ENCODE results near the gene SCGB1C1. TPM values are rescaled to one million over a fixed set of nuclear protein-coding genes. Genes with fewer than 3 reads are reported as not detected.

The SCGB1C1 gene
- total RNA-seq, 1 donor from 2014 or later, result not detected

- peaks cover 19% of the 10 kb centered on the region for H3K4me1 Mint-ChIP-seq
- H3K9me3 ChIP-seq (ENCODE audit: low read depth), result no peaks in the 10 kb centered on the region
- no peak for DNase-seq (ENCODE audit: low spot score)
- H3K9ac ChIP-seq, result no peak overlapping the region
- peaks cover 2% of the 10 kb centered on the region for H3K27me3 Mint-ChIP-seq (ENCODE audit: insufficient read depth, low read depth)
- no peaks in the 10 kb centered on the region for H3K9me3 Mint-ChIP-seq
- peaks cover 19% of the 10 kb centered on the region for H3K36me3 Mint-ChIP-seq
- peaks cover 19% of the 10 kb centered on the region for H4K20me1 ChIP-seq (ENCODE audit: low read depth)
- TF ChIP-seq EZH2 (IDR thresholded peaks at IDR 0.05), result no peak
- TF ChIP-seq, protein P1, sequence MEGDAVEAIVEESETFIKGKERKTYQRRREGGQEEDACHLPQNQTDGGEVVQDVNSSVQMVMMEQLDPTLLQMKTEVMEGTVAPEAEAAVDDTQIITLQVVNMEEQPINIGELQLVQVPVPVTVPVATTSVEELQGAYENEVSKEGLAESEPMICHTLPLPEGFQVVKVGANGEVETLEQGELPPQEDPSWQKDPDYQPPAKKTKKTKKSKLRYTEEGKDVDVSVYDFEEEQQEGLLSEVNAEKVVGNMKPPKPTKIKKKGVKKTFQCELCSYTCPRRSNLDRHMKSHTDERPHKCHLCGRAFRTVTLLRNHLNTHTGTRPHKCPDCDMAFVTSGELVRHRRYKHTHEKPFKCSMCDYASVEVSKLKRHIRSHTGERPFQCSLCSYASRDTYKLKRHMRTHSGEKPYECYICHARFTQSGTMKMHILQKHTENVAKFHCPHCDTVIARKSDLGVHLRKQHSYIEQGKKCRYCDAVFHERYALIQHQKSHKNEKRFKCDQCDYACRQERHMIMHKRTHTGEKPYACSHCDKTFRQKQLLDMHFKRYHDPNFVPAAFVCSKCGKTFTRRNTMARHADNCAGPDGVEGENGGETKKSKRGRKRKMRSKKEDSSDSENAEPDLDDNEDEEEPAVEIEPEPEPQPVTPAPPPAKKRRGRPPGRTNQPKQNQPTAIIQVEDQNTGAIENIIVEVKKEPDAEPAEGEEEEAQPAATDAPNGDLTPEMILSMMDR (IDR thresholded peaks at IDR 0.05), result no peak
- no peak for TF ChIP-seq EZH2phosphoT487 (IDR thresholded peaks at IDR 0.05)
- peaks cover 41% of the 10 kb centered on the region for H3K79me2 ChIP-seq (ENCODE audit: low read depth)
- no peaks in the 10 kb centered on the region for H3K27me3 ChIP-seq
- H3K27ac Mint-ChIP-seq, result no peak overlapping the region
- no peak overlapping the region for H3K4me3 ChIP-seq
- no peak overlapping the region for H3K4me2 ChIP-seq
- peaks cover 11% of the 10 kb centered on the region for H3K4me1 ChIP-seq
- peak overlapping the region; percentile 68 for H3K4me3 Mint-ChIP-seq
- no peaks in the 10 kb centered on the region for H3K36me3 ChIP-seq
- peaks cover 12% of the 10 kb centered on the region for H3F3A ChIP-seq (ENCODE audit: low read depth)
- H2AFZ ChIP-seq (replicated peaks), result no peak overlapping the region
- no peak overlapping the region for H3K27ac ChIP-seq
These were observed 17.9 kb downstream of the SCGB1C1 start for GRCh38 chr11:210803-211180.

- Mint-ChIP-seq H3K27ac (no peak overlapping the region), H3K27me3 (ENCODE audit: insufficient read depth, low read depth) (peaks cover 2% of the 10 kb centered on the region), H3K4me1 (peaks cover 14% of the 10 kb centered on the region), H3K36me3 (peaks cover 19% of the 10 kb centered on the region), H3K9me3 (no peaks in the 10 kb centered on the region), H3K4me3 (peak overlapping the region; percentile 68)
- Histone ChIP-seq H3K27me3 (no peaks in the 10 kb centered on the region), H3K4me2 (no peak overlapping the region), H3K4me3 (no peak overlapping the region), H3K9ac (no peak overlapping the region), H2AFZ (replicated peaks) (no peak overlapping the region), H3K36me3 (no peaks in the 10 kb centered on the region), H3K79me2 (ENCODE audit: low read depth) (peaks cover 36% of the 10 kb centered on the region), H3K4me1 (peaks cover 9% of the 10 kb centered on the region), H3K27ac (no peak overlapping the region), H3K9me3 (ENCODE audit: low read depth) (no peaks in the 10 kb centered on the region), H3F3A (ENCODE audit: low read depth) (peaks cover 17% of the 10 kb centered on the region), H4K20me1 (ENCODE audit: low read depth) (peaks cover 14% of the 10 kb centered on the region)
- DNase-seq (ENCODE audit: low spot score), result no peak
- no peak for TF ChIP-seq EZH2 (IDR thresholded peaks at IDR 0.05)
- TF ChIP-seq, protein P1 (IDR thresholded peaks at IDR 0.05), result no peak
- TF ChIP-seq EZH2phosphoT487 (IDR thresholded peaks at IDR 0.05), result no peak
These were observed 18.4 kb downstream of the SCGB1C1 start for GRCh38 chr11:211295-211694.

- Histone ChIP-seq H3K36me3 (no peaks in the 10 kb centered on the region), H3K27ac (no peak overlapping the region), H3K27me3 (no peaks in the 10 kb centered on the region), H3K4me3 (no peak overlapping the region), H3K9ac (no peak overlapping the region), H3K4me1 (peaks cover 6% of the 10 kb centered on the region), H3K4me2 (no peak overlapping the region), H2AFZ (replicated peaks) (no peak overlapping the region), H4K20me1 (ENCODE audit: low read depth) (peaks cover 10% of the 10 kb centered on the region), H3F3A (ENCODE audit: low read depth) (peaks cover 22% of the 10 kb centered on the region), H3K9me3 (ENCODE audit: low read depth) (no peaks in the 10 kb centered on the region), H3K79me2 (ENCODE audit: low read depth) (peaks cover 32% of the 10 kb centered on the region)
- TF ChIP-seq EZH2phosphoT487 (IDR thresholded peaks at IDR 0.05) (no peak), EZH2 (IDR thresholded peaks at IDR 0.05) (no peak)
- TF ChIP-seq, protein P1 (IDR thresholded peaks at IDR 0.05), result no peak
- peaks cover 13% of the 10 kb centered on the region for H3K4me1 Mint-ChIP-seq
- H3K36me3 Mint-ChIP-seq, result peaks cover 19% of the 10 kb centered on the region
- H3K27ac Mint-ChIP-seq, result no peak overlapping the region
- peaks cover 2% of the 10 kb centered on the region for H3K27me3 Mint-ChIP-seq (ENCODE audit: insufficient read depth, low read depth)
- no peak overlapping the region for H3K4me3 Mint-ChIP-seq
- no peaks in the 10 kb centered on the region for H3K9me3 Mint-ChIP-seq
- no peak for DNase-seq (ENCODE audit: low spot score)
These were observed 18.9 kb downstream of the SCGB1C1 start for GRCh38 chr11:211741-212140.

Measured in neural progenitor cell (in vitro differentiated cells).